Measurements from ENCODE around the gene FOXP1.

DNA sequence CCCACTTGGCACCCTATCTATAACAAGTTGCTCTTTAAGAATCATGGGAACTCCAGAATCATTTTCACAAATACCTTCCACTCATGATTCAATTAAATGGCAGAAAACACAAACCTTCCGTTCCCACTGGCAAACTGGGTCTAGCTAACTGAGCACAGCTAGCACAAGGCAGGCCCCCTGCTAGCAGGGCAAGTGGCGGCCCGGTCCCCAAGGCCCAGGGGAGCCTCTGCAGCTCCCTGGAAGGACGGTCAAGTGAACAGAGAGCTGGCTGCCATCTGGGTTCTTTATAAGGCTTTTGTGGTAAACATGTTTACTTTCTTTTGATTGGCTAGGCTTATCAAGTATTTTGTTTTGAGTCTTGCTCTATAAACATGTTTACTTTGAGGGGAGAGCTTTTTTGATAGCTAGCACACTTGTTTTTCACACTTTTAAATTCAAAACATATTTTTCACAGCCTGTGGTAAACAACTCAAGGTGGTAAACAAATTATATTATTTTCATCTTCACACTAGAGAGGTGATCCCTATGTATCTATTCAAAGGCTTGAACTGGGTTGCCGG is 81.4 kb downstream of the FOXP1 start:
- no peak for TF ChIP-seq EZH2 (IDR thresholded peaks at IDR 0.05; ENCODE audit: low read length)
- TF ChIP-seq, protein P1, sequence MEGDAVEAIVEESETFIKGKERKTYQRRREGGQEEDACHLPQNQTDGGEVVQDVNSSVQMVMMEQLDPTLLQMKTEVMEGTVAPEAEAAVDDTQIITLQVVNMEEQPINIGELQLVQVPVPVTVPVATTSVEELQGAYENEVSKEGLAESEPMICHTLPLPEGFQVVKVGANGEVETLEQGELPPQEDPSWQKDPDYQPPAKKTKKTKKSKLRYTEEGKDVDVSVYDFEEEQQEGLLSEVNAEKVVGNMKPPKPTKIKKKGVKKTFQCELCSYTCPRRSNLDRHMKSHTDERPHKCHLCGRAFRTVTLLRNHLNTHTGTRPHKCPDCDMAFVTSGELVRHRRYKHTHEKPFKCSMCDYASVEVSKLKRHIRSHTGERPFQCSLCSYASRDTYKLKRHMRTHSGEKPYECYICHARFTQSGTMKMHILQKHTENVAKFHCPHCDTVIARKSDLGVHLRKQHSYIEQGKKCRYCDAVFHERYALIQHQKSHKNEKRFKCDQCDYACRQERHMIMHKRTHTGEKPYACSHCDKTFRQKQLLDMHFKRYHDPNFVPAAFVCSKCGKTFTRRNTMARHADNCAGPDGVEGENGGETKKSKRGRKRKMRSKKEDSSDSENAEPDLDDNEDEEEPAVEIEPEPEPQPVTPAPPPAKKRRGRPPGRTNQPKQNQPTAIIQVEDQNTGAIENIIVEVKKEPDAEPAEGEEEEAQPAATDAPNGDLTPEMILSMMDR (optimal IDR thresholded peaks at IDR 0.05 in 1 of 3, IDR thresholded peaks at IDR 0.05 in 1 of 3, conservative IDR thresholded peaks at IDR 0.05 in 1 of 3; ENCODE audit: extremely low read depth in 1 of 3, insufficient read depth in 2 of 3, low read length in 3 of 3), result no peak

Data from keratinocyte (primary cell).